Right ventricle myocardium superior (tissue), 1 donor: ENCODE results near the gene IMPG1. TPM values are rescaled to one million over a fixed set of nuclear protein-coding genes. Genes with fewer than 3 reads are reported as not detected.

Source experiments
- ATAC-seq: fragments of 200-7000 bp; cut with Tn5 transposase; one replicate; pipeline ENCODE4 v1.9.1; 2020; ENCODE audit warnings: mild to moderate bottlenecking; ENCODE audit not compliant: poor library complexity
- DNase-seq: peaks from one replicate; pipeline ENCODE4 v3.0.0-alpha.2; 2020
- intact Hi-C: fragments of 100-400 bp; cut with DNase I; formaldehyde crosslinking; loops from one replicate; pipeline ENCODE4 v1.11.2; 2022
- long read RNA-seq: library from polyadenylated mRNA; unstranded; transcript quantifications from one replicate; pipeline ENCODE4 v2.0.0, GENCODE V29; 2021
- total RNA-seq: library from RNA; stranded (reverse); fragmentation: NEBNext Ultra II Directional; extraction: Animal tissue kit (Norgen Biotek cat#: 25700); gene quantifications from one replicate; pipeline ENCODE4 v1.2.1, GENCODE V29; 2021
- donor health status: DM: no; HTN: yes; CAD: no; lungs with severe emphysema.

Gene IMPG1, protein sequence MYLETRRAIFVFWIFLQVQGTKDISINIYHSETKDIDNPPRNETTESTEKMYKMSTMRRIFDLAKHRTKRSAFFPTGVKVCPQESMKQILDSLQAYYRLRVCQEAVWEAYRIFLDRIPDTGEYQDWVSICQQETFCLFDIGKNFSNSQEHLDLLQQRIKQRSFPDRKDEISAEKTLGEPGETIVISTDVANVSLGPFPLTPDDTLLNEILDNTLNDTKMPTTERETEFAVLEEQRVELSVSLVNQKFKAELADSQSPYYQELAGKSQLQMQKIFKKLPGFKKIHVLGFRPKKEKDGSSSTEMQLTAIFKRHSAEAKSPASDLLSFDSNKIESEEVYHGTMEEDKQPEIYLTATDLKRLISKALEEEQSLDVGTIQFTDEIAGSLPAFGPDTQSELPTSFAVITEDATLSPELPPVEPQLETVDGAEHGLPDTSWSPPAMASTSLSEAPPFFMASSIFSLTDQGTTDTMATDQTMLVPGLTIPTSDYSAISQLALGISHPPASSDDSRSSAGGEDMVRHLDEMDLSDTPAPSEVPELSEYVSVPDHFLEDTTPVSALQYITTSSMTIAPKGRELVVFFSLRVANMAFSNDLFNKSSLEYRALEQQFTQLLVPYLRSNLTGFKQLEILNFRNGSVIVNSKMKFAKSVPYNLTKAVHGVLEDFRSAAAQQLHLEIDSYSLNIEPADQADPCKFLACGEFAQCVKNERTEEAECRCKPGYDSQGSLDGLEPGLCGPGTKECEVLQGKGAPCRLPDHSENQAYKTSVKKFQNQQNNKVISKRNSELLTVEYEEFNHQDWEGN
- not detected for total RNA-seq
- long read RNA-seq = 0 reads

DNA sequence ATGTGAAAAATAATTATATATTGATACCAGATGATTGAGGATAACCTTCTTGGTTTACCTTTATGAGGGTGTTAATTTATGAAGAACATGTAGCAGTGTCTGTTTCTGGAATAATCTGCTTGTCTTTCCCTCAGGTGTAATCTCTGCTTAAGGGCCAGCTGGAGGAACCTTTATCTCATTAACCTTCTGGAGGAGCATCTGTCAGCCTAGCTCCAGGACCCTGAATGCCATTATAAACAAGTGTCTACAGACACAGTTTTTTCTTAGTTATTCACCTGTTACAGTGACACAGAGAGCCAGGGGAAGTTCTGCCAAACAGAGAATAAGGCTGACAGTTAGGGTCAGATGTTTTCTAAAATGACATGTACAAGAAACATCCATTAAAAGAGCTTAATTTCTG lies at the start of gene IMPG1:
Gene IMPG1, minus strand, starts transcription at position 101 of the 400 bp plus-strand sequence. CDS start 174 bp downstream, outside the sequence.
- intact Hi-C loops = no loop called here
- ATAC-seq (no peak), DNase-seq (no peak)

DNA sequence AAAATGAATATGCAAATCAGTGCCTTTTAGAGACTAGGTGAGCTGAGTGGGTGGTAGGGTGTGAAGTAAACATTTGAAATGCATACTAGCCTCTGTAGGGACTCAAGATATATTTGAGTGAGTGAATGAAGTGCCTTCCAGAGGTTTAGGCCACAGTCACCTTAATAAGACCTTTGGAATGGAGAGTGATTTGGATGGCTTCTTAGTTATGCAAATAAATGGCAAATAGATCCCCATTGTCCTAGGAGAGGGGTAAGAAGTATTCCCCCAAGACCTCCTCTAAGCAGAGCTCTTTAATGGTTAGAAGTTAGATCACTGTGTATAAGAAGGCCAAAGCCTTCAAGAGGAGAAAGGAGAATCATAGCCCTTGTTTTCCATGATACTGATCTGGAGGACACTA lies 47.8 kb upstream of the IMPG1 start:
- DNase-seq (no peak), ATAC-seq (no peak)
- intact Hi-C loops = no loop called here

GRCh38 chr6:76073281-76073680 lies 819 bp upstream of the IMPG1 start:
- intact Hi-C loops = no loop called here
- DNase-seq (no peak), ATAC-seq (no peak)

DNA sequence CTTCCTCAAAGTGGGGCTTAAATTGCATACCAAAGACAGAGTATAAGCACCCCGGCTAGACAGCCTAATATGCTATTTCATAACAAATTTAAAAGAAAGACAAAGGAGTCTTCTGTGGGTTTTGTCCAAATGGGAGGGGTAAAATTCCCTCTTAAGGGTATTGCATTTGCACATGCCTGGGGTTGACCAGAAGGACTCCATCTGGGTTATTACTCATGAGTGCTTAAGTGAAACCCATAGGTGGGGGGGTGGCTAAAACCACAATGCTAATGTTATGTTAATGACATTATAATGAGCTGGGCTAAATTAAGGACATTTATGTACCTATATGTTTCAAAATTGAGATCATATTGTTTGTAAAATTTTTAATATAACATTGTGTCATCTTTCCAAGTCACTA lies 15.0 kb downstream of the IMPG1 start:
- DNase-seq = no peak
- intact Hi-C loops = no loop called here
- ATAC-seq = no peak

- DNase-seq = no peak
- intact Hi-C loops = no loop called here
- ATAC-seq = no peak
Observed at GRCh38 chr6:76052314-76052713, 20.1 kb downstream of the IMPG1 start.

GRCh38 chr6:76043690-76044089 lies 28.8 kb downstream of the IMPG1 start:
- intact Hi-C loops = no loop called here
- DNase-seq (no peak), ATAC-seq (no peak)

GRCh38 chr6:76035713-76036112 lies 36.7 kb downstream of the IMPG1 start:
- DNase-seq (no peak), ATAC-seq (no peak)
- intact Hi-C loops = no loop called here

DNA sequence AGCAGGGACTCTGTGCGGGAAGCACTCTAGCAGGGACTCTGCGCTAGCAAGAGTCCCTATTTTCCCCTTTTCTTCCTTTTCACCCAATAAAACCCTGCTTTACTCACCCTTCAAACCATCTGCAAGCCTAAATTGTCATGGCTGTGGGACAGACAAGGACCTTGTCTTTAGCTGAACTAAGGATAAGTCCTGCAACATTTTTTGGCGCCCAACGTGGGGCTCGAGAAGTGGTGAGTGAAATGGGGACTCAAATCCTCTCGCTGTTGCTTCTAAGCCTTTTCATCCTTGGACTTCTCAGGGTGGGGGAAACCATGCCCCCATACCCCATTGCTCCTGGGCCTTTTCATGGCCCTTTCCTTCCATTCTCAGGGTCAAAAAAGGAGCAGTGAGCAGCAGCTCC lies 46.4 kb downstream of the IMPG1 start:
- DNase-seq (no peak), ATAC-seq (no peak)
- intact Hi-C loops = no loop called here

- intact Hi-C loops = no loop called here
- no peak for DNase-seq
- ATAC-seq = no peak
Observed at GRCh38 chr6:76014626-76015530, 57.6 kb downstream of the IMPG1 start.

DNA sequence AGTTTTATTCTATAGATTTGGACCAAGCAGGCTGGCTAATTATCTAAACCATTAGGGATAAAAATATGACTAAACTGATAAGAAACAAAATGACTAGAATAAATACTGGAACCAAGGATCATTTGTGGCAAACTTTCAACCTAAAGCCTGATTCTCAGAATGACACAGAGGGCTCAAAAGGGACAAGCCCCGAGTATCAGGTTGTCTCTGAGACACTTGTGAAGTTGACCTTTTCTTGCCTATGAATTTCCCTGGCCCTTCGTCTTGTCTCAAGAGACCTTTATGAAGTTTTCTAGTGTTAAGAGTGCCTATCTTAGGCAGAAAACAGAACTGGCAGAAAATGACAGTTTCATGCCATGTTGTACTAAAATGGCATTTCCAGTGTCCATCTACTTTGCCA lies 68.3 kb downstream of the IMPG1 start:
- ATAC-seq = no peak
- DNase-seq = no peak
- intact Hi-C loops = no loop called here

GRCh38 chr6:76003686-76004085 lies 68.8 kb downstream of the IMPG1 start:
- intact Hi-C loops = no loop called here
- ATAC-seq = no peak
- DNase-seq = no peak

DNA sequence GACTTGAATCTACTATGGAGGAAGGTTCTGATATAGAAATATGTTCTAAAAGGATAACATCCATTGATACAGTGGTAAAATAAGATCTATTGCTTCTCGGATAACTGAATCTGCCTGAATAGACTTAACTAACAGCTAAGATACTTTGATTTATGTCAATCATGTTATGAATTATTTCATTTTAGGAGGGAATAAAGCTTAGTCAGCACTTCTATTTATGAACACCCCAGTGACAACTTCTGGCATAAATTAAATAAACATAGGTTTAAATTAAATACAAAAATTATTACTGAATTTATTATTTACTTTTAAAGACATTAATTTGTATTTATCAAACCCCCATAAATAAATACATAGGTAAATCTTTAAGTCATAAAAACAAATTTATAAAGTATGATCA lies 69.3 kb downstream of the IMPG1 start:
- no peak for DNase-seq
- intact Hi-C loops = no loop called here
- no peak for ATAC-seq

GRCh38 chr6:76000629-76001028 lies 71.8 kb downstream of the IMPG1 start:
- intact Hi-C loops = no loop called here
- DNase-seq = no peak
- no peak for ATAC-seq

DNA sequence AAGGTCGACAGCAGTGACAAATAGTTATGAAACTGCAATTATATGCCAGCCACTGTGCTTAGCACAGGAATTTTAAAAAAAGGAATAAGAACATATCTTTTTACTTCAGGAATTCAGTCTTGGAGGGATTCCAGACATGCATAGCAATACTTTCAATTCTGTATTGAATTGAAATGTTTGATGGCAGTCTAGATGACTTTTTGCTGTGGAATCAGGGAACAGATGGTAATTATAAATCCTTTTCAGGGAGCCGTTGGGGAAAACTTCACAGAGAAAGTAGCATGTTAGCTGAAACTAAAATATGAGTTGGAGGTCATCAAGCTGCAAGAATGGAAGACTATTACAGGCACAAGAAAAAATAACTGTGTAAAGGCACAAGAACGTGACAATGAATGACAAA lies 74.8 kb downstream of the IMPG1 start:
- ATAC-seq (no peak), DNase-seq (no peak)
- intact Hi-C loops = no loop called here

DNA sequence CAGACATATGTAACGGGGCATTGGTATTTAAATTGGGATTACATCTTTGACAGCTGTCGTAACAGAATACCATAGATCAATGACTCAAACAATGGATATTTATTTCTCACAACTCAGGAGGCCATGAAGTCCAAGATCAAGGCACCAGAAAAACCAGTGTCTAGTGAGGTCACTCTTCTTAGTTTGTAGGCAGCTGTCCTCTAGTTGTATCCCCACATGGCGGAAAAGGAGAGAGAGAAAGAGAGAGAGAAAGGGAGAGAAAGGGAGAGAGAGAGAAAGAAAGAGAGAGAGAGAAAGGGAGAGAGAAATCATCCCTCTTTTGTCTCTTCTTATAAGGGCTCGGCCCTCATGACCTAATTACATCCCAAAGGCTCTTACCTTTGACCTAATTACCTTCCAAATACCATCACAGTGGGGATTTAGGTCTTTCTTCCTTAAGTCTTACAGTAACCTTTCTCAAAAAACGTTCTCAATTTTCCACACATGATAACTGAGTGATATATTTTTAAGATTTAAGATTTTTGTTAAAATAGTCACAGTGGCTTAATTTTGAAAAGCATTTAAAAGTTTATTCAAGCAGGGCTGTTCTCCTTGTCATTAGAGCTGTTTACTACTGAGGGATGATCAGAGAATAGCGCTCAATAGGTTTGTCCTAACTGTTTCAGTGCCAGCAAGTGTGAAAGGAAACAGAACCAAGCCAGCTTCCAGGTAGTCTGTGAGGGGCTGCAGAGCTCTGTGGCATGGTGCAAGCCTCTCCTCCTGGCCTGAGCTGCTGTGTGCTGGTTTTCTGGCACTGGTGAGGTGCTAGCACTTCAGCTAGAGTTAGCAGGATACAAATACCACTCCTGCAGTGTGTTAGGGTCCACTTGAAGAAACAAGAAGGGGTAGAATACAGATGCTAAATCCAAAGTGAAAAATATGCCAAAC lies 79.0 kb downstream of the IMPG1 start:
- peak; percentile 59 for ATAC-seq
- no peak for DNase-seq
- intact Hi-C loops = no loop called here

- DNase-seq = no peak
- intact Hi-C loops = no loop called here
- no peak for ATAC-seq
Observed at GRCh38 chr6:75991941-75992340, 80.5 kb downstream of the IMPG1 start.

DNA sequence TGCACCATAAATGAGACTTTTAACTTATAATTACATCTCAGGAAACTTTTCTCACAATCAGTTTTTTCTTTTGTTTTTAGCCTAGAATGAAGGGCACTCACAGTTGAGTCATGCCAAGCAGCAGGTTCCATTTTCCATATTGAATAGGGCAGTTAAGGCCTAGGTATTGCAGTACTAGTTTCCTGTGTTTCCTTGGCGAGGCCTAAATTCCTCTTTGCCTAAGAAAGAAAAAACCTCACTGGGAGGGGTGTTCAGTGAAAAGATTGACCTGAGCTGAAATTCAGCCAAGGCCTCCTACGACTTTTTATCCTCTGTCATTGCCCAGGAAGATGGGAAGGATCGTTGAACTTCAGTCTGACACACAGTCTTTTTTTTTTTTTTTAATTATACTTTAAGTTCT lies 85.5 kb downstream of the IMPG1 start:
- ATAC-seq (no peak), DNase-seq (no peak)
- intact Hi-C loops = no loop called here

- intact Hi-C loops = no loop called here
- DNase-seq (no peak), ATAC-seq (no peak)
Observed at GRCh38 chr6:75975904-75976303, 96.6 kb downstream of the IMPG1 start.
